PC-3 (cell line): ENCODE results near the gene C12orf76. TPM values are rescaled to one million over a fixed set of nuclear protein-coding genes. Genes with fewer than 3 reads are reported as not detected.
"Not testable (repeated sequence)": the region's sequence is repeated elsewhere in the genome, so short reads cannot be mapped to it uniquely, and the experiment has no call there.

Experiments
- ATAC-seq: fragments of 200-7000 bp; cut with Tn5 transposase; 2 replicates; pipeline ENCODE4 v1.9.1; 2020; ENCODE audit warnings: mild to moderate bottlenecking, moderate library complexity
- BruUV-seq: library from RNA; stranded (reverse); fragments of 400-500 nt; replicated peaks from 2 replicates; lab custom pipeline; 2021; lab: Mats Ljungman, UMichigan
- CTCF ChIA-PET: fragments of 300-600 bp; sonication (Branson Sonifier 250); formaldehyde crosslinking; loops from one replicate; lab custom pipeline; 2022; ENCODE audit warnings: antibody characterized with exemption; lab: Charles Lee
- POLR2A ChIA-PET: fragments of 300-600 bp; sonication (Branson Sonifier 250); formaldehyde crosslinking; loops from one replicate; lab custom pipeline; 2022; ENCODE audit warnings: antibody characterized with exemption; ENCODE audit not compliant: unreplicated experiment; lab: Charles Lee
- DNase-seq: peaks from one replicate; pipeline ENCODE4 v3.0.0-alpha.2; 2015
- H2AFZ ChIP-seq: fragments of 300-600 bp; sonication (generic); 2 replicates; pipeline ENCODE4 v1.6.0; 2016; ENCODE audit warnings: antibody characterized with exemption, low read length
- H3F3A ChIP-seq: fragments of 300-600 bp; sonication (generic); one replicate; pipeline ENCODE4 v1.6.0; 2017; ENCODE audit warnings: antibody characterized with exemption, low read length, control low read depth, mild to moderate bottlenecking; ENCODE audit not compliant: unreplicated experiment
- H3K27ac ChIP-seq: fragments of 300-600 bp; sonication (generic); 2 replicates; pipeline ENCODE4 v1.5.1; 2016; ENCODE audit warnings: mild to moderate bottlenecking, low read length
- H3K27me3 ChIP-seq: fragments of 300-600 bp; sonication (generic); 2 replicates; pipeline ENCODE4 v1.6.1; 2016; ENCODE audit warnings: low read length, mixed read lengths
- H3K36me3 ChIP-seq: fragments of 300-600 bp; sonication (generic); 2 replicates; pipeline ENCODE4 v1.6.1; 2016; ENCODE audit warnings: low read depth, mixed run types, low read length, mixed read lengths
- H3K4me1 ChIP-seq: fragments of 300-600 bp; sonication (generic); 2 replicates; pipeline ENCODE4 v1.5.1; 2016; ENCODE audit warnings: low read length; ENCODE audit not compliant: insufficient read depth
- H3K4me2 ChIP-seq: fragments of 300-600 bp; sonication (generic); 2 replicates; pipeline ENCODE4 v1.6.0; 2016; ENCODE audit warnings: low read length
- H3K4me3 ChIP-seq: fragments of 300-600 bp; sonication (generic); 2 replicates; pipeline ENCODE4 v1.5.1; 2016; ENCODE audit warnings: mild to moderate bottlenecking, low read length, mixed read lengths
- H3K79me2 ChIP-seq: fragments of 300-600 bp; sonication (generic); 2 replicates; pipeline ENCODE4 v1.6.1; 2017; ENCODE audit warnings: low read length, mixed read lengths
- H3K9ac ChIP-seq: fragments of 300-600 bp; sonication (generic); 2 replicates; pipeline ENCODE4 v1.6.0; 2016; ENCODE audit warnings: mild to moderate bottlenecking, low read length
- H3K9me2 ChIP-seq: fragments of 300-600 bp; sonication (generic); replicated peaks from 2 replicates; pipeline ENCODE4 v1.6.1; 2016; ENCODE audit warnings: mixed run types, low read length, mixed read lengths
- H3K9me3 ChIP-seq: fragments of 300-600 bp; sonication (generic); 2 replicates; pipeline ENCODE4 v1.6.1; 2016; ENCODE audit warnings: low read length, mixed read lengths
- H4K20me1 ChIP-seq: fragments of 300-600 bp; sonication (generic); 2 replicates; pipeline ENCODE4 v1.6.1; 2016; ENCODE audit warnings: low read length, mixed read lengths
- CTCF ChIP-seq: fragments of 300-600 bp; sonication (generic); conservative IDR thresholded peaks from 2 replicates; pipeline ENCODE4 v1.5.1; 2017; ENCODE audit warnings: antibody characterized with exemption, low read depth, mild to moderate bottlenecking, low read length
- EZH2 ChIP-seq: fragments of 300-600 bp; sonication (generic); IDR thresholded peaks from one replicate; pipeline ENCODE4 v1.6.1; 2017; ENCODE audit warnings: antibody characterized with exemption, mild to moderate bottlenecking, low read length; ENCODE audit not compliant: unreplicated experiment
- EZH2phosphoT487 ChIP-seq: fragments of 300-600 bp; sonication (generic); IDR thresholded peaks from 2 replicates; pipeline ENCODE4 v1.6.1; 2018; ENCODE audit warnings: mild to moderate bottlenecking, antibody characterized with exemption, low read length, borderline replicate concordance
- intact Hi-C: fragments of 100-400 bp; cut with micrococcal nuclease; formaldehyde crosslinking; loops from 2 replicates; pipeline ENCODE4 v1.9.0; 2023
- total RNA-seq: library from RNA; depleted of rRNA; stranded (reverse); fragments of >200 nt; gene quantifications from 2 replicates; pipeline ENCODE4 v1.2.3, GENCODE V29; 2014

The C12orf76 gene
- total RNA-seq, 1 experiment from 2014 or later, result 6.7 TPM

GRCh38 chr12:110050927-110051326, 2.6 kb upstream of the C12orf76 start:
- Histone ChIP-seq H4K20me1 (no peaks in the 10 kb centered on the region), H3K27ac (no peak overlapping the region), H3F3A (peaks cover 5% of the 10 kb centered on the region), H3K27me3 (no peaks in the 10 kb centered on the region), H3K4me2 (no peak overlapping the region), H3K9me2 (no peaks in the 10 kb centered on the region), H3K4me1 (peaks cover 26% of the 10 kb centered on the region), H3K4me3 (no peak overlapping the region), H3K36me3 (no peaks in the 10 kb centered on the region), H3K9ac (no peak overlapping the region), H3K9me3 (no peaks in the 10 kb centered on the region), H2AFZ (no peak overlapping the region), H3K79me2 (peaks cover 23% of the 10 kb centered on the region)
- intact Hi-C loops, result no loop called here
- ChIA-PET CTCF (no interaction called here), POLR2A (no interaction called here)
- BruUV-seq, result no TSS peak
- no peak for TF ChIP-seq CTCF
- no peak for TF ChIP-seq EZH2
- TF ChIP-seq EZH2phosphoT487, result no peak
- ATAC-seq (no peak), DNase-seq (no peak)

GRCh38 chr12:110049666-110050065, 1.3 kb upstream of the C12orf76 start:
- POLR2A ChIA-PET, H3K36me3 ChIP-seq, H3K9me2 ChIP-seq, H3K9me3 ChIP-seq, H2AFZ ChIP-seq, BruUV-seq, H4K20me1 ChIP-seq, CTCF ChIA-PET, H3K4me2 ChIP-seq, H3K27me3 ChIP-seq, H3F3A ChIP-seq, ATAC-seq, H3K27ac ChIP-seq, H3K4me3 ChIP-seq, H3K9ac ChIP-seq, DNase-seq: not testable (repeated sequence)
- peaks cover 17% of the 10 kb centered on the region; the same call in 1 of the 2 replicates for H3K4me1 ChIP-seq
- peaks cover 33% of the 10 kb centered on the region for H3K79me2 ChIP-seq
- intact Hi-C loops, result loop anchor here (5.0 kb wide), 1 partner anchor 353 kb away; the partner anchor contains the start of gene ANAPC7

GRCh38 chr12:110049034-110049433, 712 bp upstream of the C12orf76 start:
- H3K79me2 ChIP-seq, result peaks cover 33% of the 10 kb centered on the region
- H3K27ac ChIP-seq, H3K9me2 ChIP-seq, DNase-seq, H4K20me1 ChIP-seq, H3K9me3 ChIP-seq, ATAC-seq, CTCF ChIA-PET, H3F3A ChIP-seq, H3K27me3 ChIP-seq, H3K36me3 ChIP-seq, POLR2A ChIA-PET: not testable (repeated sequence)
- H3K4me1 ChIP-seq, result peaks cover 17% of the 10 kb centered on the region; the same call in 1 of the 2 replicates
- peak overlapping the region; percentile 24 for H3K9ac ChIP-seq
- peak overlapping the region; percentile 74 for H2AFZ ChIP-seq
- H3K4me2 ChIP-seq, result peak overlapping the region; percentile 92
- intact Hi-C loops, result loop anchor here (5.0 kb wide), 1 partner anchor 353 kb away; the partner anchor contains the start of gene ANAPC7
- H3K4me3 ChIP-seq, result peak overlapping the region; percentile 87
- TSS peak; percentile 98 for BruUV-seq
